GM23338 (cell line): ENCODE measurements around the gene TOMM6. TPM values are rescaled to one million over a fixed set of nuclear protein-coding genes. Genes with fewer than 3 reads are reported as not detected.

Experiments used
- ATAC-seq: fragments of 200-7000 bp; cut with Tn5 transposase; 3 replicates; pipeline ENCODE4 v1.9.1; 2020
- DNase-seq: peaks from one replicate; pipeline ENCODE4 v3.0.0-alpha.2; 2015; ENCODE audit warnings: low spot score
- H2AFZ ChIP-seq: fragments of 200-600 bp; sonication (generic); 2 replicates; pipeline ENCODE4 v1.8.0; 2016; ENCODE audit warnings: antibody characterized with exemption, mild to moderate bottlenecking, moderate library complexity
- H3F3A ChIP-seq: fragments of 200-600 bp; sonication (generic); replicated peaks from 2 replicates; pipeline ENCODE4 v1.8.0; 2017; ENCODE audit warnings: antibody characterized with exemption, mixed run types, low read depth
- H3K27ac ChIP-seq: fragments of 200-600 bp; sonication (generic); 2 replicates; pipeline ENCODE4 v1.6.1; 2016; ENCODE audit warnings: low read depth
- H3K27me3 ChIP-seq: fragments of 200-600 bp; sonication (generic); 2 replicates; pipeline ENCODE4 v1.8.0; 2016; ENCODE audit warnings: mild to moderate bottlenecking, mixed run types, moderate library complexity; ENCODE audit not compliant: insufficient read depth
- H3K36me3 ChIP-seq: fragments of 200-600 bp; sonication (generic); 2 replicates; pipeline ENCODE4 v1.8.0; 2016; ENCODE audit warnings: mild to moderate bottlenecking; ENCODE audit not compliant: insufficient read depth
- H3K4me1 ChIP-seq: fragments of 200-600 bp; sonication (generic); 2 replicates; pipeline ENCODE4 v1.8.0; 2016; ENCODE audit warnings: mild to moderate bottlenecking, moderate library complexity; ENCODE audit not compliant: insufficient read depth
- H3K4me2 ChIP-seq: fragments of 200-600 bp; sonication (generic); 2 replicates; pipeline ENCODE4 v1.7.1; 2017; ENCODE audit warnings: mixed run types
- H3K4me3 ChIP-seq: fragments of 200-600 bp; sonication (generic); 2 replicates; pipeline ENCODE4 v1.6.1; 2016; ENCODE audit warnings: mixed run types
- H3K79me2 ChIP-seq: fragments of 200-600 bp; sonication (generic); replicated peaks from 2 replicates; pipeline ENCODE4 v1.8.0; 2017; ENCODE audit warnings: mild to moderate bottlenecking; ENCODE audit not compliant: insufficient read depth
- H3K9me2 ChIP-seq: fragments of 200-600 bp; sonication (generic); 2 replicates; pipeline ENCODE4 v1.8.0; 2017; ENCODE audit not compliant: insufficient read depth
- H4K20me1 ChIP-seq: fragments of 200-600 bp; sonication (generic); replicated peaks from 2 replicates; pipeline ENCODE4 v1.8.0; 2017; ENCODE audit warnings: mild to moderate bottlenecking; ENCODE audit not compliant: insufficient read depth
- H3K27ac Mint-ChIP-seq: 2 replicates; pipeline ENCODE4 v1.8.0; 2020; ENCODE audit warnings: inconsistent platforms, mild to moderate bottlenecking, moderate library complexity, mixed read lengths
- H3K27me3 Mint-ChIP-seq: 3 replicates; pipeline ENCODE4 v1.8.0; 2022; ENCODE audit warnings: low read depth, mild to moderate bottlenecking, moderate library complexity, mixed read lengths, inconsistent platforms; ENCODE audit not compliant: insufficient read depth, poor library complexity
- H3K36me3 Mint-ChIP-seq: 3 replicates; pipeline ENCODE4 v1.8.0; 2021; ENCODE audit warnings: low read depth, mild to moderate bottlenecking, inconsistent platforms, moderate library complexity, mixed read lengths
- H3K4me1 Mint-ChIP-seq: 3 replicates; pipeline ENCODE4 v1.8.0; 2020; ENCODE audit warnings: mild to moderate bottlenecking, inconsistent platforms, mixed read lengths
- H3K4me3 Mint-ChIP-seq: 3 replicates; pipeline ENCODE4 v1.8.0; 2021; ENCODE audit warnings: moderate library complexity, mild to moderate bottlenecking, inconsistent platforms, mixed read lengths
- H3K9me3 Mint-ChIP-seq: 3 replicates; pipeline ENCODE4 v1.8.0; 2020; ENCODE audit warnings: moderate library complexity, mild to moderate bottlenecking, inconsistent platforms, mixed read lengths
- CREB1 ChIP-seq: fragments of 250-450 bp; sonication (Bioruptor Pico); IDR thresholded peaks from 2 replicates; pipeline ENCODE4 v1.5.0; 2020; ENCODE audit warnings: low read depth, mild to moderate bottlenecking, moderate library complexity
- EZH2 ChIP-seq: fragments of 200-600 bp; sonication (generic); IDR thresholded peaks from one replicate; pipeline ENCODE4 v1.8.0; 2017; ENCODE audit warnings: antibody characterized with exemption, mild to moderate bottlenecking, low read depth; ENCODE audit not compliant: unreplicated experiment
- EZH2phosphoT487 ChIP-seq: fragments of 200-600 bp; sonication (generic); IDR thresholded peaks from one replicate; pipeline ENCODE4 v1.8.1; 2018; ENCODE audit warnings: antibody characterized with exemption; ENCODE audit not compliant: unreplicated experiment
- JUNB ChIP-seq: IDR thresholded peaks from one replicate; pipeline ENCODE4 v1.6.1; 2016; ENCODE audit warnings: antibody characterized with exemption; ENCODE audit not compliant: unreplicated experiment
- NANOG ChIP-seq: IDR thresholded peaks from 2 replicates; pipeline ENCODE4 v1.6.1; 2016; ENCODE audit warnings: antibody characterized with exemption, borderline replicate concordance
- POLR2AphosphoS5 ChIP-seq: IDR thresholded peaks from 2 replicates; pipeline ENCODE4 v1.6.1; 2016; ENCODE audit warnings: antibody characterized with exemption, low read depth
- STAT1 ChIP-seq: IDR thresholded peaks from one replicate; pipeline ENCODE4 v1.6.1; 2016; ENCODE audit warnings: antibody characterized with exemption; ENCODE audit not compliant: unreplicated experiment
- ZNF114 ChIP-seq: fragments of 250-450 bp; sonication (Bioruptor Pico); IDR thresholded peaks from 2 replicates; pipeline ENCODE4 v1.5.0; 2020; ENCODE audit warnings: mild to moderate bottlenecking, moderate library complexity
- ZNF331 ChIP-seq: fragments of 250-450 bp; sonication (Bioruptor Pico); IDR thresholded peaks from 2 replicates; pipeline ENCODE4 v1.5.0; 2020; ENCODE audit warnings: low read depth, mild to moderate bottlenecking, moderate library complexity
- long read RNA-seq: library from polyadenylated mRNA; unstranded; transcript quantifications from one replicate; pipeline ENCODE4 v2.0.0, GENCODE V29; 2020; ENCODE audit not compliant: unreplicated experiment
- polyA plus RNA-seq: library from polyadenylated mRNA; unstranded; fragments of >200 nt; fragmentation: Nextera tagmentation; extraction: Ambion mirVana; gene quantifications from 2 replicates; pipeline ENCODE4 v1.2.1, GENCODE V29; 2016
- total RNA-seq: library from RNA; depleted of rRNA; stranded (reverse); fragments of >200 nt; shearing (Covaris generic); gene quantifications from 2 replicates; pipeline ENCODE4 v1.2.3, GENCODE V29; 2014; rRNA removed
- TF ChIP-seq, protein P1 (sequence below): fragments of 250-450 bp; sonication (Bioruptor Pico); IDR thresholded peaks from 2 replicates; pipeline ENCODE4 v1.5.0; 2020; ENCODE audit warnings: mild to moderate bottlenecking, moderate library complexity
- TF ChIP-seq, protein P2 (sequence below), 2 experiments: fragments of 200-600 bp in 1 of 2; sonication (generic) in 1 of 2; conservative IDR thresholded peaks; 2 replicates each; pipeline versions ENCODE4 v1.5.1 to v1.6.1; 2016 to 2017; ENCODE audit warnings: antibody characterized with exemption in 2 of 2, low read depth in 2 of 2, mild to moderate bottlenecking in 2 of 2, moderate library complexity in 1 of 2
- TF ChIP-seq, protein P3 (sequence below): IDR thresholded peaks from 2 replicates; pipeline ENCODE4 v1.6.1; 2016; ENCODE audit warnings: antibody characterized with exemption
- TF ChIP-seq, protein P4 (sequence below): IDR thresholded peaks from one replicate; pipeline ENCODE4 v1.6.1; 2018; ENCODE audit warnings: antibody characterized with exemption; ENCODE audit not compliant: unreplicated experiment

TOMM6 gene
- 180 and 195 TPM in 2 replicates for total RNA-seq
- polyA plus RNA-seq, result 357 and 372 TPM in 2 replicates
- long read RNA-seq, transcript TOMM6-202 (3 exons, 637 nt), result minor isoform, 43 of 104 reads
- long read RNA-seq, transcript TOMM6-201 (3 exons, 595 nt), result major isoform, 61 of 104 reads
- long read RNA-seq, partial matches to known transcripts, result 0 of 104 reads
- long read RNA-seq, other reads (novel, unspliced or antisense), result 0 of 104 reads

DNA sequence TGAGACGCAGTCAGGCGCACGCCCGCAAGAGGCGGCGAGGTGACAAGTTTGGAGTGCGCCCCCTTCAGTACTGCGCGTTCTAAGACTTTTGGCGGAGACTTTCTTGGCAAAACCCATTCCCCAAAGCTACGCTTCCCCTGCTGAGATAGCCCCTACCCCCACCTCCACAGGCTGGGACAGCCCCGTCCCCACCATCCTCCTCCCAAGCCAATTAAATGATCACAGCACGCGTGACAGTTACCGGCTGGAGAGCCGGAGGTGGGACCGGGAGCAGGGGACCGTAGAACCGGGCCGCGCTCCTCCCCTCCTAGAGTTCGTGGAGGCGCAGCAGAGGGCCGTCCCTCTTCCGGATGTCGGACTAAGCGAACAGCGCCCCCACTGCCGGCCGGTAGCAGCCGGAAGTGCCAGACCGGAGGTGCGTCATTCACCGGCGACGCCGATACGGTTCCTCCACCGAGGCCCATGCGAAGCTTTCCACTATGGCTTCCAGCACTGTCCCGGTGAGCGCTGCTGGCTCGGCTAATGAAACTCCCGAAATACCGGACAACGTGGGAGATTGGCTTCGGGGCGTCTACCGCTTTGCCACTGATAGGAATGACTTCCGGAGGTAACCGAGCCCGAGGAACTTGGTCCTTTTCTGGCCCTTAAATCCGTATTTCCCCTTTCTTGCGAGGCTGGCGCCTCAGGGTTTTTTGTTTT lies at the start of gene TOMM6:
TSS of gene TOMM6 (plus strand) at position 476 of the 699 bp plus-strand sequence. CDS start at position 480, 4 bp downstream.
- peak within 1 kb of the TSS; percentile 100 for H3K4me3 ChIP-seq
- peak within 1 kb of the TSS; percentile 100 for H3K4me2 ChIP-seq
- no peak for TF ChIP-seq ZNF331 (CRISPR knock-in tag)
- no peak; the same call in 1 of the 2 replicates for TF ChIP-seq NANOG
- TF ChIP-seq POLR2AphosphoS5, result peak; percentile 91
- no peak for TF ChIP-seq EZH2
- TF ChIP-seq ZNF114 (CRISPR knock-in tag), result no peak
- TF ChIP-seq, protein P1, sequence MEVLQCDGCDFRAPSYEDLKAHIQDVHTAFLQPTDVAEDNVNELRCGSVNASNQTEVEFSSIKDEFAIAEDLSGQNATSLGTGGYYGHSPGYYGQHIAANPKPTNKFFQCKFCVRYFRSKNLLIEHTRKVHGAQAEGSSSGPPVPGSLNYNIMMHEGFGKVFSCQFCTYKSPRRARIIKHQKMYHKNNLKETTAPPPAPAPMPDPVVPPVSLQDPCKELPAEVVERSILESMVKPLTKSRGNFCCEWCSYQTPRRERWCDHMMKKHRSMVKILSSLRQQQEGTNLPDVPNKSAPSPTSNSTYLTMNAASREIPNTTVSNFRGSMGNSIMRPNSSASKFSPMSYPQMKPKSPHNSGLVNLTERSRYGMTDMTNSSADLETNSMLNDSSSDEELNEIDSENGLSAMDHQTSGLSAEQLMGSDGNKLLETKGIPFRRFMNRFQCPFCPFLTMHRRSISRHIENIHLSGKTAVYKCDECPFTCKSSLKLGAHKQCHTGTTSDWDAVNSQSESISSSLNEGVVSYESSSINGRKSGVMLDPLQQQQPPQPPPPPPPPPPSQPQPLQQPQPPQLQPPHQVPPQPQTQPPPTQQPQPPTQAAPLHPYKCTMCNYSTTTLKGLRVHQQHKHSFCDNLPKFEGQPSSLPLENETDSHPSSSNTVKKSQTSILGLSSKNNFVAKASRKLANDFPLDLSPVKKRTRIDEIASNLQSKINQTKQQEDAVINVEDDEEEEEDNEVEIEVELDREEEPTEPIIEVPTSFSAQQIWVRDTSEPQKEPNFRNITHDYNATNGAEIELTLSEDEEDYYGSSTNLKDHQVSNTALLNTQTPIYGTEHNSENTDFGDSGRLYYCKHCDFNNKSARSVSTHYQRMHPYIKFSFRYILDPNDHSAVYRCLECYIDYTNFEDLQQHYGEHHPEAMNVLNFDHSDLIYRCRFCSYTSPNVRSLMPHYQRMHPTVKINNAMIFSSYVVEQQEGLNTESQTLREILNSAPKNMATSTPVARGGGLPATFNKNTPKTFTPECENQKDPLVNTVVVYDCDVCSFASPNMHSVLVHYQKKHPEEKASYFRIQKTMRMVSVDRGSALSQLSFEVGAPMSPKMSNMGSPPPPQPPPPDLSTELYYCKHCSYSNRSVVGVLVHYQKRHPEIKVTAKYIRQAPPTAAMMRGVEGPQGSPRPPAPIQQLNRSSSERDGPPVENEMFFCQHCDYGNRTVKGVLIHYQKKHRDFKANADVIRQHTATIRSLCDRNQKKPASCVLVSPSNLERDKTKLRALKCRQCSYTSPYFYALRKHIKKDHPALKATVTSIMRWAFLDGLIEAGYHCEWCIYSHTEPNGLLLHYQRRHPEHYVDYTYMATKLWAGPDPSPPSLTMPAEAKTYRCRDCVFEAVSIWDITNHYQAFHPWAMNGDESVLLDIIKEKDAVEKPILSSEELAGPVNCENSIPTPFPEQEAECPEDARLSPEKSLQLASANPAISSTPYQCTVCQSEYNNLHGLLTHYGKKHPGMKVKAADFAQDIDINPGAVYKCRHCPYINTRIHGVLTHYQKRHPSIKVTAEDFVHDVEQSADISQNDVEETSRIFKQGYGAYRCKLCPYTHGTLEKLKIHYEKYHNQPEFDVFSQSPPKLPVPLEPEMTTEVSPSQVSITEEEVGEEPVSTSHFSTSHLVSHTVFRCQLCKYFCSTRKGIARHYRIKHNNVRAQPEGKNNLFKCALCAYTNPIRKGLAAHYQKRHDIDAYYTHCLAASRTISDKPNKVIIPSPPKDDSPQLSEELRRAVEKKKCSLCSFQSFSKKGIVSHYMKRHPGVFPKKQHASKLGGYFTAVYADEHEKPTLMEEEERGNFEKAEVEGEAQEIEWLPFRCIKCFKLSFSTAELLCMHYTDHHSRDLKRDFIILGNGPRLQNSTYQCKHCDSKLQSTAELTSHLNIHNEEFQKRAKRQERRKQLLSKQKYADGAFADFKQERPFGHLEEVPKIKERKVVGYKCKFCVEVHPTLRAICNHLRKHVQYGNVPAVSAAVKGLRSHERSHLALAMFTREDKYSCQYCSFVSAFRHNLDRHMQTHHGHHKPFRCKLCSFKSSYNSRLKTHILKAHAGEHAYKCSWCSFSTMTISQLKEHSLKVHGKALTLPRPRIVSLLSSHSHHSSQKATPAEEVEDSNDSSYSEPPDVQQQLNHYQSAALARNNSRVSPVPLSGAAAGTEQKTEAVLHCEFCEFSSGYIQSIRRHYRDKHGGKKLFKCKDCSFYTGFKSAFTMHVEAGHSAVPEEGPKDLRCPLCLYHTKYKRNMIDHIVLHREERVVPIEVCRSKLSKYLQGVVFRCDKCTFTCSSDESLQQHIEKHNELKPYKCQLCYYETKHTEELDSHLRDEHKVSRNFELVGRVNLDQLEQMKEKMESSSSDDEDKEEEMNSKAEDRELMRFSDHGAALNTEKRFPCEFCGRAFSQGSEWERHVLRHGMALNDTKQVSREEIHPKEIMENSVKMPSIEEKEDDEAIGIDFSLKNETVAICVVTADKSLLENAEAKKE (CRISPR knock-in tag), result no peak
- TF ChIP-seq, protein P2, sequence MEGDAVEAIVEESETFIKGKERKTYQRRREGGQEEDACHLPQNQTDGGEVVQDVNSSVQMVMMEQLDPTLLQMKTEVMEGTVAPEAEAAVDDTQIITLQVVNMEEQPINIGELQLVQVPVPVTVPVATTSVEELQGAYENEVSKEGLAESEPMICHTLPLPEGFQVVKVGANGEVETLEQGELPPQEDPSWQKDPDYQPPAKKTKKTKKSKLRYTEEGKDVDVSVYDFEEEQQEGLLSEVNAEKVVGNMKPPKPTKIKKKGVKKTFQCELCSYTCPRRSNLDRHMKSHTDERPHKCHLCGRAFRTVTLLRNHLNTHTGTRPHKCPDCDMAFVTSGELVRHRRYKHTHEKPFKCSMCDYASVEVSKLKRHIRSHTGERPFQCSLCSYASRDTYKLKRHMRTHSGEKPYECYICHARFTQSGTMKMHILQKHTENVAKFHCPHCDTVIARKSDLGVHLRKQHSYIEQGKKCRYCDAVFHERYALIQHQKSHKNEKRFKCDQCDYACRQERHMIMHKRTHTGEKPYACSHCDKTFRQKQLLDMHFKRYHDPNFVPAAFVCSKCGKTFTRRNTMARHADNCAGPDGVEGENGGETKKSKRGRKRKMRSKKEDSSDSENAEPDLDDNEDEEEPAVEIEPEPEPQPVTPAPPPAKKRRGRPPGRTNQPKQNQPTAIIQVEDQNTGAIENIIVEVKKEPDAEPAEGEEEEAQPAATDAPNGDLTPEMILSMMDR (conservative IDR thresholded peaks at IDR 0.05; ENCODE audit: low read depth in 2 of 2), result peak; percentile 77 to 80
- TF ChIP-seq STAT1, result no peak
- TF ChIP-seq EZH2phosphoT487, result no peak
- TF ChIP-seq, protein P3, sequence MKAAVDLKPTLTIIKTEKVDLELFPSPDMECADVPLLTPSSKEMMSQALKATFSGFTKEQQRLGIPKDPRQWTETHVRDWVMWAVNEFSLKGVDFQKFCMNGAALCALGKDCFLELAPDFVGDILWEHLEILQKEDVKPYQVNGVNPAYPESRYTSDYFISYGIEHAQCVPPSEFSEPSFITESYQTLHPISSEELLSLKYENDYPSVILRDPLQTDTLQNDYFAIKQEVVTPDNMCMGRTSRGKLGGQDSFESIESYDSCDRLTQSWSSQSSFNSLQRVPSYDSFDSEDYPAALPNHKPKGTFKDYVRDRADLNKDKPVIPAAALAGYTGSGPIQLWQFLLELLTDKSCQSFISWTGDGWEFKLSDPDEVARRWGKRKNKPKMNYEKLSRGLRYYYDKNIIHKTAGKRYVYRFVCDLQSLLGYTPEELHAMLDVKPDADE, result peak; percentile 86
- peak; percentile 97 for TF ChIP-seq CREB1 (CRISPR knock-in tag)
- no peak for TF ChIP-seq JUNB
- TF ChIP-seq, protein P4, sequence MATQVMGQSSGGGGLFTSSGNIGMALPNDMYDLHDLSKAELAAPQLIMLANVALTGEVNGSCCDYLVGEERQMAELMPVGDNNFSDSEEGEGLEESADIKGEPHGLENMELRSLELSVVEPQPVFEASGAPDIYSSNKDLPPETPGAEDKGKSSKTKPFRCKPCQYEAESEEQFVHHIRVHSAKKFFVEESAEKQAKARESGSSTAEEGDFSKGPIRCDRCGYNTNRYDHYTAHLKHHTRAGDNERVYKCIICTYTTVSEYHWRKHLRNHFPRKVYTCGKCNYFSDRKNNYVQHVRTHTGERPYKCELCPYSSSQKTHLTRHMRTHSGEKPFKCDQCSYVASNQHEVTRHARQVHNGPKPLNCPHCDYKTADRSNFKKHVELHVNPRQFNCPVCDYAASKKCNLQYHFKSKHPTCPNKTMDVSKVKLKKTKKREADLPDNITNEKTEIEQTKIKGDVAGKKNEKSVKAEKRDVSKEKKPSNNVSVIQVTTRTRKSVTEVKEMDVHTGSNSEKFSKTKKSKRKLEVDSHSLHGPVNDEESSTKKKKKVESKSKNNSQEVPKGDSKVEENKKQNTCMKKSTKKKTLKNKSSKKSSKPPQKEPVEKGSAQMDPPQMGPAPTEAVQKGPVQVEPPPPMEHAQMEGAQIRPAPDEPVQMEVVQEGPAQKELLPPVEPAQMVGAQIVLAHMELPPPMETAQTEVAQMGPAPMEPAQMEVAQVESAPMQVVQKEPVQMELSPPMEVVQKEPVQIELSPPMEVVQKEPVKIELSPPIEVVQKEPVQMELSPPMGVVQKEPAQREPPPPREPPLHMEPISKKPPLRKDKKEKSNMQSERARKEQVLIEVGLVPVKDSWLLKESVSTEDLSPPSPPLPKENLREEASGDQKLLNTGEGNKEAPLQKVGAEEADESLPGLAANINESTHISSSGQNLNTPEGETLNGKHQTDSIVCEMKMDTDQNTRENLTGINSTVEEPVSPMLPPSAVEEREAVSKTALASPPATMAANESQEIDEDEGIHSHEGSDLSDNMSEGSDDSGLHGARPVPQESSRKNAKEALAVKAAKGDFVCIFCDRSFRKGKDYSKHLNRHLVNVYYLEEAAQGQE, result no peak
- peaks cover 5% of the 10 kb centered on the region; the same call in 1 of the 2 replicates for H4K20me1 ChIP-seq
- peak within 1 kb of the TSS; percentile 96 for H3K27ac ChIP-seq
- H3K27me3 Mint-ChIP-seq, result peaks cover 47% of the 10 kb centered on the region
- peak; percentile 96 for DNase-seq
- peaks cover 17% of the 10 kb centered on the region for H3K4me1 Mint-ChIP-seq
- H2AFZ ChIP-seq, result peak within 1 kb of the TSS; percentile 94
- peaks cover 22% of the 10 kb centered on the region for H3K79me2 ChIP-seq
- H3K36me3 ChIP-seq, result peaks cover 23% of the 10 kb centered on the region; the same call in 1 of the 2 replicates
- peak within 1 kb of the TSS; percentile 94 for H3K4me3 Mint-ChIP-seq
- peak within 1 kb of the TSS; percentile 98 for H3K27ac Mint-ChIP-seq
- H3K36me3 Mint-ChIP-seq, result peaks cover 37% of the 10 kb centered on the region
- peak; percentile 74 for ATAC-seq
- H3K27me3 ChIP-seq, result peaks cover 38% of the 10 kb centered on the region
- no peaks in the 10 kb centered on the region for H3K9me2 ChIP-seq
- peaks cover 13% of the 10 kb centered on the region for H3K4me1 ChIP-seq
- peaks cover 13% of the 10 kb centered on the region; the same call in 1 of the 2 replicates for H3F3A ChIP-seq
- peaks cover 7% of the 10 kb centered on the region; the same call in 2 of the 3 replicates for H3K9me3 Mint-ChIP-seq
